ENCODE measurements around the gene KIF4A. TPM values are rescaled to one million over a fixed set of nuclear protein-coding genes. Genes with fewer than 3 reads are reported as not detected.

Gene KIF4A
- total RNA-seq, 2 experiments from 2014 or later: 29.9 to 40.7 TPM

DNA sequence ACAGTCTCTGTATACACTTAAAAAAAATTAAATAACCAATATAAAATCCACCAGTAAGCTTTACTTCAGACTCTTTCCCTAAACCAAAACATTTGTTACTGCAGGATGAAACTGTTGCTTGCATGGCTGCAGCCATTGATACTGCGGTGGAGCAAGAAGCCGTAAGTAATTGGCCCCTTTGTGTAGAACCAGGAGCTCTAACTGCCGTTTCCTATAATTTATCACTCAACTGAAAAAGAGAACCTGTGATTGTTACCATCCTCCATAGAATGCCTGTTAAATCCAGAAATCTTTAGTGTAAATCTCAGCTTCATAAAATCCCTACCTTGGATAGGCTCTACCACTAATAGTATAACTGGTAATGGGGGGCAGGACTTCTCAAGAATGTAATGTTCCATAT lies 62.6 kb downstream of the KIF4A start:
- TF ChIP-seq EZH2phosphoT487 (IDR thresholded peaks at IDR 0.05; ENCODE audit: borderline replicate concordance, low read depth, low read length): no peak
- no peak for TF ChIP-seq CTCF (conservative IDR thresholded peaks at IDR 0.05; ENCODE audit: low read length)
- H2AFZ ChIP-seq (ENCODE audit: low read length): no peak overlapping the region
- no peaks in the 10 kb centered on the region for H4K20me1 ChIP-seq (ENCODE audit: insufficient read depth, low read length)
- no peak for DNase-seq (ENCODE audit: low spot score)
- CTCF ChIA-PET (ENCODE audit: unreplicated experiment): no interaction called here
- H3K9me3 ChIP-seq (ENCODE audit: low read length): no peaks in the 10 kb centered on the region
- no peaks in the 10 kb centered on the region for H3K9me2 ChIP-seq (ENCODE audit: insufficient read depth, low read length)
- H3K79me2 ChIP-seq (ENCODE audit: insufficient read depth, low read depth, low read length): no peaks in the 10 kb centered on the region
- POLR2A ChIA-PET: interaction anchor here (0.5 kb wide), 1 partner anchor 72 kb away, joined by 6 read pairs; no protein-coding TSS in a partner anchor
- no peak overlapping the region for H3K4me2 ChIP-seq (ENCODE audit: low read length)
- intact Hi-C loops (cut with micrococcal nuclease; ENCODE audit: unreplicated experiment): no loop called here
- H3K27ac ChIP-seq (ENCODE audit: low read depth, low read length, poor library complexity, severe bottlenecking): no peak overlapping the region
- BruUV-seq (replicated peaks): no TSS peak
- no peak overlapping the region for H3K4me3 ChIP-seq (ENCODE audit: low read depth, low read length, poor library complexity, severe bottlenecking)
- no peaks in the 10 kb centered on the region for H3K4me1 ChIP-seq (ENCODE audit: insufficient read depth, low read length, poor library complexity, severe bottlenecking)
- peaks cover 68% of the 10 kb centered on the region for H3K36me3 ChIP-seq (ENCODE audit: insufficient read depth, low read length)

DNA sequence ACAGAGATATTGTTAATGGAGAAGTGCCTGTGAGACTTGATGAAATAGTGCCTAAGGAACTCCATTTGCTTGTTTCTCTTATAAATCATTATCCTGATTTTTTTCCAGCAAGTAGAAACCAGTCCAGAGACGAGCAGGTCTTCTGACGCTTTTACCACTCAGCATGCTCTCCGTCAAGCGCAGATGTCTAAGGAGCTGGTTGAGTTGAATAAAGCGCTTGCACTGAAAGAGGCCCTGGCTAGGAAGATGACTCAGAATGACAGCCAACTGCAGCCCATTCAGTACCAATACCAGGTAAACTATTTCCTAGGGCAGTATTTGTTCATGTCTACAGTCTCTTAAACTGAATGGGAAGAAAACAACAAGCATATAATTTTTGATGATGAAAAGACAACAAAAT lies 63.6 kb downstream of the KIF4A start:
- ChIA-PET CTCF (ENCODE audit: unreplicated experiment) (no interaction called here), POLR2A (no interaction called here)
- H3K9me2 ChIP-seq (ENCODE audit: insufficient read depth, low read length): no peaks in the 10 kb centered on the region
- intact Hi-C loops (cut with micrococcal nuclease; ENCODE audit: unreplicated experiment): no loop called here
- no peak for DNase-seq (ENCODE audit: low spot score)
- no peaks in the 10 kb centered on the region for H4K20me1 ChIP-seq (ENCODE audit: insufficient read depth, low read length)
- no peaks in the 10 kb centered on the region for H3K4me1 ChIP-seq (ENCODE audit: insufficient read depth, low read length, poor library complexity, severe bottlenecking)
- H3K4me3 ChIP-seq (ENCODE audit: low read depth, low read length, poor library complexity, severe bottlenecking): no peak overlapping the region
- H3K27ac ChIP-seq (ENCODE audit: low read depth, low read length, poor library complexity, severe bottlenecking): no peak overlapping the region
- no peak overlapping the region for H2AFZ ChIP-seq (ENCODE audit: low read length)
- no peaks in the 10 kb centered on the region for H3K9me3 ChIP-seq (ENCODE audit: low read length)
- TF ChIP-seq EZH2phosphoT487 (IDR thresholded peaks at IDR 0.05; ENCODE audit: borderline replicate concordance, low read depth, low read length) (no peak), CTCF (conservative IDR thresholded peaks at IDR 0.05; ENCODE audit: low read length) (no peak)
- BruUV-seq (replicated peaks): no TSS peak
- H3K79me2 ChIP-seq (ENCODE audit: insufficient read depth, low read depth, low read length): no peaks in the 10 kb centered on the region
- no peak overlapping the region for H3K4me2 ChIP-seq (ENCODE audit: low read length)
- H3K36me3 ChIP-seq (ENCODE audit: insufficient read depth, low read length): peaks cover 71% of the 10 kb centered on the region

- Histone ChIP-seq H3K4me3 (ENCODE audit: low read depth, low read length, poor library complexity, severe bottlenecking) (no peak overlapping the region), H3K9me3 (ENCODE audit: low read length) (no peaks in the 10 kb centered on the region), H4K20me1 (ENCODE audit: insufficient read depth, low read length) (no peaks in the 10 kb centered on the region), H3K4me2 (ENCODE audit: low read length) (no peak overlapping the region), H3K79me2 (ENCODE audit: insufficient read depth, low read depth, low read length) (no peaks in the 10 kb centered on the region), H3K27ac (ENCODE audit: low read depth, low read length, poor library complexity, severe bottlenecking) (no peak overlapping the region), H3K36me3 (ENCODE audit: insufficient read depth, low read length) (peaks cover 83% of the 10 kb centered on the region), H2AFZ (ENCODE audit: low read length) (no peak overlapping the region), H3K4me1 (ENCODE audit: insufficient read depth, low read length, poor library complexity, severe bottlenecking) (no peaks in the 10 kb centered on the region), H3K9me2 (ENCODE audit: insufficient read depth, low read length) (no peaks in the 10 kb centered on the region)
- ChIA-PET CTCF (ENCODE audit: unreplicated experiment) (no interaction called here), POLR2A (no interaction called here)
- TF ChIP-seq EZH2phosphoT487 (IDR thresholded peaks at IDR 0.05; ENCODE audit: borderline replicate concordance, low read depth, low read length) (no peak), CTCF (conservative IDR thresholded peaks at IDR 0.05; ENCODE audit: low read length) (no peak)
- no peak for DNase-seq (ENCODE audit: low spot score)
- no TSS peak for BruUV-seq (replicated peaks)
- intact Hi-C loops (cut with micrococcal nuclease; ENCODE audit: unreplicated experiment): no loop called here
These were observed 64.8 kb downstream of the KIF4A start for GRCh38 chrX:70354716-70355115.

Measured in OCI-LY7 (cell line).